Neural cell (in vitro differentiated cells): ENCODE data around the gene ZNF831. TPM values are rescaled to one million over a fixed set of nuclear protein-coding genes. Genes with fewer than 3 reads are reported as not detected.
A peak's percentile ranks its signal among the peaks of the same experiment; 100 is the strongest.

Experiments
- H2AFZ ChIP-seq: fragments of 200-600, 300-800 bp; sonication (generic), shearing (Covaris generic); 2 replicates; pipeline ENCODE4 v1.6.0; 2014; ENCODE audit warnings: low read depth, mild to moderate bottlenecking, antibody characterized with exemption, low read length, moderate library complexity
- H3F3A ChIP-seq: fragments of 200-600 bp; shearing (Covaris generic); 2 replicates; pipeline ENCODE4 v1.6.1; 2016; ENCODE audit warnings: mild to moderate bottlenecking, moderate library complexity, mixed read lengths, antibody characterized with exemption, low read length; ENCODE audit not compliant: insufficient read depth, poor library complexity, severe bottlenecking
- H3K27ac ChIP-seq: fragments of 200-600, 300-800 bp; sonication (generic), shearing (Covaris generic); 2 replicates; pipeline ENCODE4 v1.5.1; 2014; ENCODE audit warnings: mild to moderate bottlenecking, low read length, moderate library complexity
- H3K27me3 ChIP-seq: fragments of 300-800, 200-600 bp; sonication (generic), shearing (Covaris generic); 2 replicates; pipeline ENCODE4 v1.6.0; 2014; ENCODE audit warnings: mild to moderate bottlenecking, low read depth, low read length, moderate library complexity; ENCODE audit not compliant: insufficient read depth
- H3K36me3 ChIP-seq: fragments of 300-800, 200-600 bp; sonication (generic), shearing (Covaris generic); 2 replicates; pipeline ENCODE4 v1.5.1; 2014; ENCODE audit warnings: mild to moderate bottlenecking, antibody characterized with exemption, low read length, moderate library complexity; ENCODE audit not compliant: insufficient read depth
- H3K4me2 ChIP-seq: fragments of 300-800, 200-600 bp; sonication (generic), shearing (Covaris generic); 2 replicates; pipeline ENCODE4 v1.6.0; 2014; ENCODE audit warnings: mild to moderate bottlenecking, low read length
- H3K4me3 ChIP-seq: fragments of 300-800, 200-600 bp; sonication (generic), shearing (Covaris generic); 2 replicates; pipeline ENCODE4 v1.5.1; 2014; ENCODE audit warnings: mild to moderate bottlenecking, low read length, moderate library complexity
- H3K79me2 ChIP-seq: fragments of 200-600 bp; shearing (Covaris generic); replicated peaks from 2 replicates; pipeline ENCODE4 v1.6.0; 2014; ENCODE audit warnings: mild to moderate bottlenecking, low read length, moderate library complexity; ENCODE audit not compliant: insufficient read depth
- H3K9ac ChIP-seq: fragments of 300-800, 200-600 bp; sonication (generic), shearing (Covaris generic); 2 replicates; pipeline ENCODE4 v1.6.1; 2016; ENCODE audit warnings: mild to moderate bottlenecking, low read length, mixed read lengths
- H3K9me2 ChIP-seq: fragments of 200-600 bp; shearing (Covaris generic); 2 replicates; pipeline ENCODE4 v1.6.1; 2016; ENCODE audit warnings: mild to moderate bottlenecking, low read length, mixed read lengths; ENCODE audit not compliant: insufficient read depth
- H3K9me3 ChIP-seq: fragments of 200-600, 300-800 bp; sonication (generic), shearing (Covaris generic); 2 replicates; pipeline ENCODE4 v1.6.1; 2016; ENCODE audit warnings: mild to moderate bottlenecking, mixed run types, low read length, moderate library complexity, mixed read lengths
- H4K20me1 ChIP-seq: fragments of 200-600 bp; shearing (Covaris generic); 2 replicates; pipeline ENCODE4 v1.6.1; 2016; ENCODE audit warnings: mild to moderate bottlenecking, mixed run types; ENCODE audit not compliant: insufficient read depth
- EP300 ChIP-seq: fragments of 450-650 bp; conservative IDR thresholded peaks from 2 replicates; pipeline ENCODE4 v1.6.1; 2014; ENCODE audit warnings: antibody characterized with exemption, mild to moderate bottlenecking, moderate library complexity; ENCODE audit not compliant: poor library complexity, severe bottlenecking
- EZH2 ChIP-seq: fragments of 200-600, 300-800 bp; shearing (Covaris generic), sonication (generic); IDR thresholded peaks from 2 replicates; pipeline ENCODE4 v1.6.1; 2014; ENCODE audit warnings: antibody characterized with exemption, low read length, borderline replicate concordance, mild to moderate bottlenecking; ENCODE audit not compliant: insufficient read depth, poor library complexity, severe bottlenecking
- MXI1 ChIP-seq: fragments of 450-650 bp; conservative IDR thresholded peaks from 2 replicates; pipeline ENCODE4 v1.6.1; 2014; ENCODE audit warnings: antibody characterized with exemption, mild to moderate bottlenecking; ENCODE audit not compliant: poor library complexity, severe bottlenecking
- RAD21 ChIP-seq: fragments of 450-650 bp; conservative IDR thresholded peaks from 2 replicates; pipeline ENCODE4 v1.6.1; 2014; ENCODE audit warnings: antibody characterized with exemption, mild to moderate bottlenecking, moderate library complexity
- REST ChIP-seq: IDR thresholded peaks from 2 replicates; pipeline ENCODE4 v1.6.1; 2012; ENCODE audit warnings: borderline replicate concordance
- SMC3 ChIP-seq: fragments of 450-650 bp; conservative IDR thresholded peaks from 2 replicates; pipeline ENCODE4 v1.6.1; 2014; ENCODE audit warnings: antibody characterized with exemption, mild to moderate bottlenecking, moderate library complexity; ENCODE audit not compliant: poor library complexity
- TAF1 ChIP-seq: IDR thresholded peaks from 2 replicates; pipeline ENCODE4 v1.6.1; 2012; ENCODE audit warnings: low read depth
- polyA plus RNA-seq: library from polyadenylated mRNA; depleted of rRNA; stranded (reverse); fragments of >200 nt; gene quantifications from 2 replicates; pipeline ENCODE4 v1.2.3, GENCODE V29; 2014
- TF ChIP-seq, protein P1 (sequence below): fragments of 450-650 bp; IDR thresholded peaks from 2 replicates; pipeline ENCODE4 v1.5.1; 2014; ENCODE audit warnings: antibody characterized with exemption, mild to moderate bottlenecking, moderate library complexity; ENCODE audit not compliant: poor library complexity, severe bottlenecking

ZNF831 gene
- polyA plus RNA-seq, 1 donor from 2014 or later = not detected

GRCh38 chr20:59214606-59215547 is 51.3 kb downstream of the ZNF831 start:
- H3K9me3 ChIP-seq = no peaks in the 10 kb centered on the region
- no peaks in the 10 kb centered on the region for H4K20me1 ChIP-seq
- H3K4me2 ChIP-seq = no peak overlapping the region
- no peaks in the 10 kb centered on the region for H3K9me2 ChIP-seq
- no peak for TF ChIP-seq EP300
- no peak for TF ChIP-seq SMC3
- TF ChIP-seq REST = peak; percentile 74
- no peaks in the 10 kb centered on the region for H3K79me2 ChIP-seq
- H3K4me3 ChIP-seq = no peak overlapping the region
- peak overlapping the region; percentile 9 for H3K27ac ChIP-seq
- H3F3A ChIP-seq = no peaks in the 10 kb centered on the region
- H3K27me3 ChIP-seq = no peaks in the 10 kb centered on the region
- H2AFZ ChIP-seq = no peak overlapping the region
- H3K36me3 ChIP-seq = no peaks in the 10 kb centered on the region
- H3K9ac ChIP-seq = no peak overlapping the region

DNA sequence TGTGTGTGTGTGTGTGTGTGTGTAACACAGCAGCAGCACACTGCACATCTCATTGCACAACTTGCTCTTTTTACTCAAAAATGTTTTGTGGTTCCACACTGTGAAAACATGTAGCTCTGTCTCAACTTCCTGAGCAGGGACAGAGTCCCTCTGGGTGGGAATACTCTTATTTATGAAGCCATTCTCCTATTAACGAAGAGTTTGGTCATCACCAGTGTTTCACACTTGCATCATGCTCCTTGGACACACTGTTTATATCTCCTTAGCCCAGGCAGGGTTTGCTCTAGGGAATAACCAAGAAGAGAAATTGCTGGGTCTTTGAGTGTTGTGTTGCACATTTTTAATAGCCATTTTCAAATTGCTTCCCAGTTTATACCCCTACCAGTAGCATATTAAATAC is 53.6 kb downstream of the ZNF831 start:
- H3K9me2 ChIP-seq = no peaks in the 10 kb centered on the region
- no peak overlapping the region for H2AFZ ChIP-seq
- no peaks in the 10 kb centered on the region for H3K79me2 ChIP-seq
- H3K27me3 ChIP-seq = no peaks in the 10 kb centered on the region
- no peaks in the 10 kb centered on the region for H4K20me1 ChIP-seq
- no peak overlapping the region for H3K27ac ChIP-seq
- no peak overlapping the region for H3K4me3 ChIP-seq
- no peak overlapping the region for H3K9ac ChIP-seq
- no peak overlapping the region for H3K4me2 ChIP-seq
- H3F3A ChIP-seq = no peaks in the 10 kb centered on the region
- no peaks in the 10 kb centered on the region for H3K9me3 ChIP-seq
- TF ChIP-seq EP300 (no peak), TAF1 (no peak), SMC3 (no peak), EZH2 (no peak), MXI1 (no peak), RAD21 (no peak)
- TF ChIP-seq, protein P1, sequence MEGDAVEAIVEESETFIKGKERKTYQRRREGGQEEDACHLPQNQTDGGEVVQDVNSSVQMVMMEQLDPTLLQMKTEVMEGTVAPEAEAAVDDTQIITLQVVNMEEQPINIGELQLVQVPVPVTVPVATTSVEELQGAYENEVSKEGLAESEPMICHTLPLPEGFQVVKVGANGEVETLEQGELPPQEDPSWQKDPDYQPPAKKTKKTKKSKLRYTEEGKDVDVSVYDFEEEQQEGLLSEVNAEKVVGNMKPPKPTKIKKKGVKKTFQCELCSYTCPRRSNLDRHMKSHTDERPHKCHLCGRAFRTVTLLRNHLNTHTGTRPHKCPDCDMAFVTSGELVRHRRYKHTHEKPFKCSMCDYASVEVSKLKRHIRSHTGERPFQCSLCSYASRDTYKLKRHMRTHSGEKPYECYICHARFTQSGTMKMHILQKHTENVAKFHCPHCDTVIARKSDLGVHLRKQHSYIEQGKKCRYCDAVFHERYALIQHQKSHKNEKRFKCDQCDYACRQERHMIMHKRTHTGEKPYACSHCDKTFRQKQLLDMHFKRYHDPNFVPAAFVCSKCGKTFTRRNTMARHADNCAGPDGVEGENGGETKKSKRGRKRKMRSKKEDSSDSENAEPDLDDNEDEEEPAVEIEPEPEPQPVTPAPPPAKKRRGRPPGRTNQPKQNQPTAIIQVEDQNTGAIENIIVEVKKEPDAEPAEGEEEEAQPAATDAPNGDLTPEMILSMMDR = no peak
- H3K36me3 ChIP-seq = no peaks in the 10 kb centered on the region
